NCI-H146 treated with DMSO at 0.1 percent for 48 hours (cell line): ENCODE measurements around the gene NPHP4.
"Not testable (repeated sequence)": the region's sequence is repeated elsewhere in the genome, so short reads cannot be mapped to it uniquely, and the experiment has no call there.

Experiments used
- DNase-seq: peaks from one replicate; lab custom pipeline; 2025; ENCODE audit not compliant: unreplicated experiment; lab: John Stamatoyannopoulos, UW

Gene NPHP4

GRCh38 chr1:6024376-6024775, 32.2 kb upstream of the NPHP4 start:
- DNase-seq: no peak

DNA sequence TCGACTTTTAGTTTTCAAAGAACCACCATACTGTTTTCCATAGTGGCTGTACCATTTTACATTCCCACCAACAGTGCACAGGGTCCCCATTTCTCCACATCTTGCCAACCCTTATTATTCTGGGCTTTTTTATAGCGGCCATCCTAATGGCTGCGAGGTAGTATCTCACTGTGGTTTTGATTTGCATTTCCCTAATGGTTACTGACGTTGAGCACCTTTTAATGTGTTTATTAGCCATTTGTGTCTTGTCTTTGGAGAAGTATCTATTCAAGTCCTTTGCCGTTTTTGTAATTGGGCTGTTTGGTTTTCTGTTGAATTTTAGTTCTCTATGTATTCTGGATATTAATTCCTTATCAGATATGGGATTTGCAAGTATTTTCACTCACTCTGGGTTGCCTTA, 31.1 kb upstream of the NPHP4 start:
- DNase-seq: no peak

DNA sequence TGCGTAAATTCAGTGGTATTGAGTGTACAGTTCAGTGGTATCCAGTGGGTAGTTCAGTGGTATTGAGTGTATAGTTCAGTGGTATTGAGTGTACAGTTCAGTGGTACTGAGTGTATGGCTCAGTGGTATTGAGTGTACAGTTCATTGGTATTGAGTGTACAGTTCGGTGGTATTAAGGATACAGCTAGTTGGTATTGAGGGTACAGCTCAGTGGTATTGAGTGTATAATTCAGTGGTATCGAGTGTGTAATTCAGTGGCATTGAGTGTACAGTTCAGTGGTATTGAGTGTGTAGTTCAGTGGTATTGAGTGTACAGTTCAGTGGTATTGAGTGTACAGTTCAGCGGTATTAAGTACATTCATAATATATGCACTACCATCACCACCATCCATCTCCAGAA, 30.0 kb upstream of the NPHP4 start:
- DNase-seq: no peak

DNA sequence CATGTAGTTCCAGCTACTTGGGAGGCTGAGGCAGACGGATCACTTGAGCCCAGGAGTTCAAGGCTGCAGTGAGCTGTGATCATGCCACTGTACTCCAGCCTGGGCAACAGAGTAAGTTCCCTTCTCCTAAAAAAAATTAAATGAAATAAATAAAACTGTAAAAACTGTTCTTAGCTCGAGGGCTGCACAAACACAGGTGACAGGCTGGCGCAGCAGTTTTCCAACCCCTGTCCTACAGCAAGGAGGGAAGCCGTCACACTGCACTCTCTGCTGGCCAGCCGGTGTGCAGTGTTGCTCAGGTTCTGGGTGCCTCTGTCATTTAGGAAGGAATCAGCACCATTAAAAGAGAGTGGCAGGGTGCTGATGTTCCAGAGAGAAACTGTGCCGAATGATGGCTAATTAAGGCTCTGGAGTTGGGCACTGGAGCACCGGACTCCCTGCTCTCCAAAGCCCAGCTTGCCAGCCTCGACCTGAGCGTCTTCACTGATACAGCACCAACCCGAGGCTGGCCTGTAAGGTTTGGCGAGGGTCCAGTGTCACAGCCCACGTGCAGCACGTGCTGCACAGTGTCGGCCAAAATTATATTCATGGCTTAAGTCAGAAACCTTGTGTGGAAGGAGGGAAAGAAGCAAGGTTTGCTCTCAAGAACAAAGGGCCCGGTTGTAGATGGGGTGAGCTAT, 27.1 kb upstream of the NPHP4 start:
- no peak for DNase-seq

DNA sequence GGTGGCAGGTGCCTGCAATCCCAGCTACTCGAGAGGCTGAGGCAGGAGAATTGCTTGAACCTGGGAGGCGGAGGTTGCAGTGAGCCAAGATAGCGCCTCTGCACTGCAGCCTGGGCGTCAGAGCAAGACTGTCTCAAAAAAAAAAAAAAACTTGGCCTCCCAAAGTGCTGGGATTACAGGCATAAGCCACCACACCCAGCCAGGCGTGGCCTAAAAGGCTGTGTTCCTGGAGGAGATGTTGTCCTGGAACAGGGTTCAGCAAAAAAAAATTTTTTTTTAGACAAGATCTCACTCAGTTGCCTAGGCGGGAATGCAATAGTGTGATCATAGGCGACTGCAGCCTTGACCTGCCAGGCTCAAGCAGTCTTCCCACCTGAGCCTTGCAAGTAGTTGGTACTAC, 25.4 kb upstream of the NPHP4 start:
- not testable (repeated sequence) for DNase-seq

GRCh38 chr1:6016191-6016865, 24.1 kb upstream of the NPHP4 start:
- no peak for DNase-seq

GRCh38 chr1:6014130-6014999, 22.1 kb upstream of the NPHP4 start:
- no peak for DNase-seq

DNA sequence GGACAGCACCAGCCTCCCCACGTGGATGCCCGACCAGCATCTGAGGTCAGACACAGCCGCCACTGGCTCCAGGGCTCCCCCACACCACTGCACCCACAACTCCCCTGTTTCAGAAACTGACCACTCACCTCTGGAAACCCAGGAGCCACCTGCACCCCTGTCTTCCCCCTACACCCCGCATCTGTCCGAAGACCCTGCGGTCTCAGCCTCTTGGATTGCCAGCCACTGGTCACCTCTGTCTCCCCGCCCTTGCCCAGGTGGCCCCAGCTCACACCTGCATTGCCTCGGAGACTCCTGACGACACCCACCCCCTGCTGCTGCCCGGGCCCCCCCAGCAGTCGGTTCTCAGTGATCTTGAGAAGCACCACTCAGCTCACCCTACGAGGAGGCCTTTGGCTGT, 21.3 kb upstream of the NPHP4 start:
- no peak for DNase-seq

DNA sequence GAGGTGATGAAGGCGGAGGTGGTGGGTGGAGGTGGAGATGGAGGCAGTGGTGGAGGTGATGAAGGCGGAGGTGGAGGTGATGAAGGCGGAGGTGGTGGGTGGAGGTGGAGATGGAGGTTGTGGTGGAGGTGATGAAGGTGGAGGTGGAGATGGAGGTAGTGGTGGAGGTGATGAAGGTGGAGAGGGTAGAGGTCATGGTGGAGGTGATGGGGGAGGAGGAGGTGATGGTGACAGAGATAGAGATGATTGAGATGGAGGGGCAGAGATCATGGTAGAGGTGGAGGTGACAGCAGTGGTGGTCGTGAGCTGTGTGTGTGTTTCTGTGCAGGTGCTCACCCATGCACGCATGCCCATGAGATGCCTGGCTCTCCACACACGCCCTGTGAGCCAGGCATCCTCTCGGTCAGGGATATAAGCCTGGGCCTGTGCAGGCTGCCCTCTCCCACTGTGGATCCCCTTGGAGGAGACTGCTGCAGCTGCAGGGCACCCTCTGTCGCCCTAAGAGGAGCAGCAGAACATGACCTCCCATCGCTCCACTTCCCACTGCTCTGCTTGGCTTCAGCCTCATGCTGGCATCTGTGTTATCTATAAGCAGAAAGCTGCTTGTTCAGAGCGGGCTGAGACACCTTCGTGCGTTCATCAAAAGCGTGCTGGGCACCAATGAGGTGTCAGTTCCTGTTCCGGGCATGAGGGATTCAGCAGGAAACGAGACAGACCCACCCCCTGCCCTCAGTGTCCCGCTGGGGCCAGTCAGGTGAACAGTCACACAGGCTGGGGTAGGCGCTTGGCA, 20.5 kb upstream of the NPHP4 start:
- no peak for DNase-seq

GRCh38 chr1:6011946-6012258, 19.7 kb upstream of the NPHP4 start:
- DNase-seq: no peak

DNA sequence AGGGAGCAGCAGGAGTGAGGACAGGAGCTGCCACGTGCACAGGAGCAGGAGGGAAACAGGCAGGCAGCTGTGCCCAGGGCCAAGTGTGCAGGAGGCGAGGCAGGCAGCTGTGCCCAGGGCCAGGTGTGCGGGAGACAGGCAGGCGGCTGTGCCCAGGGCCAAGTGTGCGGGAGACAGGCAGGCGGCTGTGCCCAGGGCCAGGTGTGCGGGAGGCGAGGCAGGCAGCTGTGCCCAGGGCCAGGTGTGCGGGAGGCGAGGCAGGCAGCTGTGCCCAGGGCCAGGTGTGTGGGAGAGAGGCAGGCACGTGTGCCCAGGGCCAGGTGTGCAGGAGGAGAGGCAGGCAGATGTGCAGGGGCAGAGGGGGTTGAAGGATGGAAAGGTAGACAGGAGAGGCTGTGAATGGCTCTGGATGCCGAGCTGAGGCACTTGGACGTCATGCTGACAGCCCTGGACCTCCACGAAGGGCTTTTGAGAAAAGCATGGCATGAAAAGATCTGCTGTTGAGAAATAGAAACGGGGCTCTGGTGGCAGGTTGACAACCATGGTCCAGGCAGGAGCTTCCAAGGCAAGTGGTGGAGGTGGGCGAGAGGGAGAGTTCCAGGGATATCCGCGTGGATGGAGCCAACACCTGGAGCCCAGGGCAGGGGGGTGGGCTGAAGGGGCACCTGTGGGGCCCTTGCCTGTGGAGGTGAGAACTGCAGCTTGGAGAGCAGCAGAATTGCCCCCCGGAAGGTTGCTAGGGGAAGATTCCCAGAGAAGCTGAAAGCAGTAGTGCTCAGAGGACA, 19.1 kb upstream of the NPHP4 start:
- no peak for DNase-seq

GRCh38 chr1:6010554-6010953, 18.3 kb upstream of the NPHP4 start:
- DNase-seq: no peak

- no peak for DNase-seq
Observed at GRCh38 chr1:6009120-6010040, 17.2 kb upstream of the NPHP4 start.

GRCh38 chr1:6008696-6009095, 16.5 kb upstream of the NPHP4 start:
- no peak for DNase-seq

- DNase-seq: no peak
Observed at GRCh38 chr1:6008084-6008415, 15.8 kb upstream of the NPHP4 start.

- no peak for DNase-seq
Observed at GRCh38 chr1:6007318-6008083, 15.3 kb upstream of the NPHP4 start.

DNA sequence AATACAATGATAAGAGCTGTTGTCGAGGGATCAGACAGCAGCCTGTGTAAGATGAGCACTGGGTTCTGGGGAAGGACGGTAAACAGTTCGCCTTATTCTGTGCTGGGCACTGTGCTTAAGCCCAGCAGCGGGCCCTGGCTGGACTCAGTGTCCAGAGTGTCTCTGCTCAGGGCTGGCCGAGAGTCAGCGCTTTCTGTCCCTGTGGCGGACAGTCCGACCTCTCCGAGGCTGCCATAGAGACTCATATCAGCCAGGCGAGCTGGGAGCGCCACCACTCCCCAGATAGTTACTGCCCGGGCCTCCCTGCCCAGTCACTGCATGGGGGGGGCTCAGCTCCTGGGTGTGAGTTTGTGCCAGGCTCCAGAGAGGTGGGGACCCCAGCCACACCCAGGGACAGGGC, 14.7 kb upstream of the NPHP4 start:
- no peak for DNase-seq

- DNase-seq: no peak
Observed at GRCh38 chr1:6005276-6005917, 13.2 kb upstream of the NPHP4 start.
